Heart right ventricle (tissue), 16 donors: ENCODE results near the gene MB. TPM values are rescaled to one million over a fixed set of nuclear protein-coding genes. Genes with fewer than 3 reads are reported as not detected.

Experiments
- ATAC-seq, 8 donors: fragments of 200-7000 bp; cut with Tn5 transposase; one replicate each; pipeline ENCODE4 v1.9.1; 2020; ENCODE audit warnings: mild to moderate bottlenecking in 8 of 8, moderate library complexity in 8 of 8, moderate number of reproducible peaks in 1 of 8
- DNase-seq, 2 donors: peaks; one replicate each; pipeline ENCODE4 v3.0.0-alpha.2; 2020
- H3K27ac ChIP-seq, 10 donors: fragments of 200-600 bp; sonication (generic) in 2 of 10; one replicate each; pipeline versions ENCODE4 v1.5.0 to v1.8.0; 2020 to 2022; ENCODE audit warnings: mild to moderate bottlenecking in 3 of 10
- H3K27me3 ChIP-seq, 7 donors: fragments of 200-600 bp; one replicate each; pipeline ENCODE4 v1.8.0; 2021 to 2022; ENCODE audit warnings: mild to moderate bottlenecking in 2 of 7
- H3K36me3 ChIP-seq, 9 donors: fragments of 200-600 bp; sonication (generic) in 1 of 9; one replicate each; pipeline versions ENCODE4 v1.5.0 to v1.8.0; 2020 to 2022; ENCODE audit warnings: mild to moderate bottlenecking in 2 of 9
- H3K4me1 ChIP-seq, 9 donors: fragments of 200-600 bp; sonication (generic) in 1 of 9; one replicate each; pipeline versions ENCODE4 v1.5.0 to v1.8.0; 2020 to 2022; ENCODE audit warnings: mild to moderate bottlenecking in 4 of 9
- H3K4me3 ChIP-seq, 10 donors: fragments of 200-600 bp; sonication (generic) in 2 of 10; one replicate each; pipeline versions ENCODE4 v1.5.0 to v1.8.0; 2020 to 2022; ENCODE audit warnings: mild to moderate bottlenecking in 7 of 10, moderate library complexity in 2 of 10
- H3K9me3 ChIP-seq, 11 donors: fragments of 200-600 bp in 10 of 11; sonication (generic) in 2 of 11; one replicate each; pipeline versions ENCODE4 v1.5.0 to v1.8.0; 2013 to 2022; ENCODE audit warnings: mild to moderate bottlenecking in 2 of 11, control low read depth in 1 of 11, moderate library complexity in 1 of 11
- CTCF ChIP-seq, 9 donors: fragments of 200-600 bp; sonication (generic) in 2 of 9; IDR thresholded peaks; one replicate each; pipeline versions ENCODE4 v1.5.0 to v1.8.0; 2021 to 2022; ENCODE audit warnings: antibody characterized with exemption in 9 of 9, mild to moderate bottlenecking in 5 of 9, moderate library complexity in 1 of 9
- WGBS, 2 donors: extraction: QIAGEN DNeasy Blood & Tissue Kit; methylation state at CpG; one replicate each; pipeline ENCODE4 v1.1.7; 2013; ENCODE audit warnings: inconsistent platforms in 1 of 2; 5-methylcytosine and 5-hydroxymethylcytosine counted together
- intact Hi-C, 10 donors: fragments of 100-400 bp; cut with DNase I; formaldehyde crosslinking; loops; one replicate each; pipeline versions ENCODE4 v1.11.1 to v1.14.2; 2022
- polyA plus RNA-seq, 2 donors: library from polyadenylated mRNA; stranded (reverse); fragments of 200-250 nt; gene quantifications; one replicate each; pipeline ENCODE4 v1.2.3, GENCODE V29; 2013
- total RNA-seq, 10 donors: library from RNA; stranded (reverse); fragmentation: NEBNext Ultra II Directional in 3 of 10; extraction: Animal tissue kit (Norgen Biotek cat#: 25700) in 3 of 10; gene quantifications; one replicate each; pipeline versions ENCODE4 v1.2.1 to v1.2.4, GENCODE V29; 2021 to 2023
- donor health status: Arrhythmogenic right ventricular cardiomyopathy.
- donor health status: ischemic (EF 13 %, LVEDD 7.1; RV severe dilation, severe dysfunction).
- donor health status: healthy with polysubstance abuse.
- donor health status: DM: no; HTN: yes; CAD: no.
- donor health status: DM: no; HTN: no; CAD: no.
- donor health status: ischemic (EF 25% LVEDD 6.9; RV normal size, moderate dysfunction).
- donor health status: ischemic (EF 25% LVEDD 5.7; RV mildly dilated, moderate dysfunction).
- donor health status: healthy.
- donor health status: DM: yes; HTN: yes; CAD: no.
- donor health status: Ischemic cardiomyopathy.
- donor health status: ischemic (EF 35%, LVEDD 5.7; RV mildly dilated, moderate dysfunction).
- donor health status: nonischemic (EF 11% LVEDD 7.7; RV severe dilation, severe dysfunction).
- donor health status: DM: yes; HTN: yes; CAD: no.
- donor health status: PGD.
- donor health status: ischemic (EF 29% LVEDD 5.4; RV normal size, mild dysfunction).
- donor health status: nonischemic (EF 23%, LVEDD 6.1; RV moderate dilation, normal function).

MB gene
- total and polyA plus RNA-seq, 12 donors, result 8,931 to 22,407 (median 13,517) TPM

GRCh38 chr22:35622191-35622913, 5.2 kb upstream of the MB start:
- H3K36me3 ChIP-seq, result no peaks in the 10 kb centered on the region
- H3K27ac ChIP-seq, result peak overlapping the region; percentile 73 to 94 (median 84)
- H3K9me3 ChIP-seq, result no peaks in the 10 kb centered on the region
- intact Hi-C loops, result loop anchor here in 9 of 10 donors (1.0 to 10.0 kb wide), 8 partner anchors 35 to 502 kb away; no protein-coding TSS in a partner anchor
- peak; percentile 37 to 72 (median 64) for ATAC-seq
- H3K4me1 ChIP-seq, result peaks cover 0 to 69% (median 36%) of the 10 kb centered on the region in 9 donors
- WGBS, 2 donors, result 48 to 57% methylated on average over 9 of the region's 9 CpGs
- peak; percentile 63 to 74 for DNase-seq
- H3K27me3 ChIP-seq, result no peaks in the 10 kb centered on the region
- H3K4me3 ChIP-seq, result peak overlapping the region in 4 of 10 donors; percentile 4 to 24 (median 18)
- TF ChIP-seq CTCF (IDR thresholded peaks at IDR 0.05), result no peak

- no peak for DNase-seq
- H3K4me1 ChIP-seq, result peaks cover 0 to 60% (median 33%) of the 10 kb centered on the region in 9 donors
- intact Hi-C loops, result loop anchor here in 8 of 10 donors (1.0 to 10.0 kb wide), 6 partner anchors 34 to 503 kb away; no protein-coding TSS in a partner anchor
Measured at GRCh38 chr22:35621451-35621850, 4.3 kb upstream of the MB start.

GRCh38 chr22:35620624-35621251, 3.6 kb upstream of the MB start:
- Histone ChIP-seq H3K27ac (peak overlapping the region; percentile 73 to 94 (median 88)), H3K36me3 (peaks cover 0 to under 1% (median 0%) of the 10 kb centered on the region in 9 donors), H3K27me3 (no peaks in the 10 kb centered on the region), H3K4me3 (no peak overlapping the region), H3K4me1 (peaks cover 0 to 56% (median 33%) of the 10 kb centered on the region in 9 donors), H3K9me3 (no peaks in the 10 kb centered on the region)
- 49 to 62% methylated on average over 15 of the region's 15 CpGs for WGBS, 2 donors
- no peak for TF ChIP-seq CTCF (IDR thresholded peaks at IDR 0.05)
- peak; percentile 52 to 79 (median 67) for ATAC-seq
- DNase-seq, result peak in 1 of 2 donors; percentile 74
- intact Hi-C loops, result loop anchor here in 8 of 10 donors (1.0 to 10.0 kb wide), 6 partner anchors 33 to 504 kb away; no protein-coding TSS in a partner anchor

More at GRCh38 chr22:35621451-35621850, 4.3 kb upstream of the MB start:
- Histone ChIP-seq H3K27ac (peak overlapping the region; percentile 73 to 94 (median 84)), H3K4me3 (peak overlapping the region in 4 of 10 donors; percentile 13 to 24 (median 18)), H3K36me3 (no peaks in the 10 kb centered on the region), H3K9me3 (no peaks in the 10 kb centered on the region), H3K27me3 (no peaks in the 10 kb centered on the region)
- no peak for TF ChIP-seq CTCF (IDR thresholded peaks at IDR 0.05)
- no peak for ATAC-seq
- WGBS, 2 donors, result 55 to 64% methylated on average over 6 of the region's 6 CpGs

GRCh38 chr22:35619336-35620094, 2.4 kb upstream of the MB start:
- H3K27me3 ChIP-seq, result no peaks in the 10 kb centered on the region
- TF ChIP-seq CTCF (IDR thresholded peaks at IDR 0.05), result no peak
- WGBS, 2 donors, result 83 to 92% methylated on average over 13 of the region's 13 CpGs
- H3K4me3 ChIP-seq, result no peak overlapping the region
- no peaks in the 10 kb centered on the region for H3K9me3 ChIP-seq
- intact Hi-C loops, result loop anchor here in 7 of 10 donors (5.0 to 10.0 kb wide), 5 partner anchors 32 to 505 kb away; no protein-coding TSS in a partner anchor
- peaks cover 0 to 6% (median 0%) of the 10 kb centered on the region in 9 donors for H3K36me3 ChIP-seq
- peaks cover 0 to 56% (median 33%) of the 10 kb centered on the region in 9 donors for H3K4me1 ChIP-seq
- ATAC-seq (no peak), DNase-seq (no peak)
- peak overlapping the region in 9 of 10 donors; percentile 73 to 94 (median 88) for H3K27ac ChIP-seq
